Esophagus squamous epithelium (tissue), 4 donors: Measurements from ENCODE around the gene RTL10.

Experiments
- CTCF ChIP-seq, 6 experiments: fragments of 450-650 bp in 4 of 6; fragments of 200-600 bp in 2 of 6; sonication (generic) in 2 of 6; IDR thresholded peaks; one replicate each; pipeline ENCODE4 v1.5.1; 2016 to 2019; ENCODE audit warnings: antibody characterized with exemption in 6 of 6, mild to moderate bottlenecking in 4 of 6, moderate library complexity in 4 of 6
- POLR2A ChIP-seq, 4 donors: fragments of 450-650 bp; IDR thresholded peaks; one replicate each; pipeline ENCODE4 v1.6.1; 2017; ENCODE audit warnings: antibody characterized with exemption in 4 of 4, mild to moderate bottlenecking in 4 of 4, moderate library complexity in 3 of 4

DNA sequence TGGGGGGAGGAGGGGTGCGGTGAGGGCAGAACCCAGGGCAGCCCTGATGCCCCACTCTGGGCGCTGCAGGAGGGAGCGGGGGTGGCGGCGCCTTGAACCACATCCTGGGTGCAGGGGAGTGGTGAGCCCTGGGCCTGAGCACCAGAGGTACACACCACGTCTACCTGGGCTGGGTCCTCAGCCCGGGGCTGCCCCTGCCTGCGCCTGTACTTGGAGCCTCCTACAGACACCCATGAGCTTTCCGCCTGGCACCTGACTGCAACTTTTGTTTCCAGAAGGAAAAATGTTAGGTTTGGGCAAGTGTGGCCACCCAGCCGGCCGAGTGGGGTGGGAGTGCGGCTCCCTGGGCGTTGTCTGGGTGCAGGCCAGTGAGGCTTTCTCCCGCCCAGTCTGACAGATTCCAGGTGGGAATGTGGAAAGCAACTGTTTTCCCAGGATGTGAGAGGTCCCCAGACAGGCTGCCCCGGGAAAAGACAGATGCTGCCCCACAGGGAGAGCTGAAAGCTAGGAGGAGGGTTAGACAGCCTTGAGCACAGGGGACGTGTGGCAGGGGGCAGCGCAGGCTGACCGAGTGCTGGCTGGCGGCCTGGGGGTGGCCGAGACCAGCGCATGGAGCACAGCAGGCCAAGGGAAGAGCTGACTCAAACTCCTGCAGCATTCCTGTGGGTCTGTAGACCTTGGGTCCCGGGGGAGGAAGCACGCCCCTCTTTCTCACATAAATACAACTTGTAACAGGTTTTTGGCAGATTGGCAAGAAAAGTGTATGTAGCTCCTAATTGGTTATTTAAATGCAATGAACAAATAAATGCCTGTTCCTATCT, 44.1 kb downstream of the RTL10 start:
- no peak for TF ChIP-seq CTCF (IDR thresholded peaks at IDR 0.05)
- no peak for TF ChIP-seq POLR2A (IDR thresholded peaks at IDR 0.05)
